B cell (primary cell): ENCODE measurements around the gene ASB8. TPM values are rescaled to one million over a fixed set of nuclear protein-coding genes. Genes with fewer than 3 reads are reported as not detected.

Experiments
- ATAC-seq: fragments of 200-7000 bp; cut with Tn5 transposase; one replicate; pipeline ENCODE4 v1.10.0; 2021; ENCODE audit warnings: low read depth, mild to moderate bottlenecking, moderate number of reproducible peaks, moderate library complexity
- CTCF ChIA-PET: fragments of 350-600 bp; sonication (Branson Sonifier 250); formaldehyde crosslinking; loops from one replicate; lab custom pipeline; 2021; ENCODE audit warnings: antibody characterized with exemption, inconsistent platforms; lab: Charles Lee
- POLR2A ChIA-PET: fragments of 350-600 bp; sonication (Branson Sonifier 250); formaldehyde crosslinking; loops from one replicate; lab custom pipeline; 2021; ENCODE audit warnings: antibody characterized with exemption; lab: Charles Lee
- DNase-seq: peaks from one replicate; pipeline ENCODE4 v3.0.0; 2013
- H2AFZ ChIP-seq: 2 replicates; pipeline ENCODE4 v1.6.1; 2012; ENCODE audit warnings: mild to moderate bottlenecking, low read depth, low read length; ENCODE audit not compliant: insufficient read depth, poor library complexity, severe bottlenecking
- H3K27ac ChIP-seq, 2 donors: 1 replicate in 1 of 2; 2 replicates in 1 of 2; pipeline ENCODE4 v1.5.1; 2012 to 2013; ENCODE audit warnings: low read length in 2 of 2, mild to moderate bottlenecking in 2 of 2, moderate library complexity in 1 of 2
- H3K27me3 ChIP-seq, 4 experiments: fragments of 200-600 bp in 1 of 4; sonication (generic) in 1 of 4; replicated peaks in 1 of 4; 1 replicate in 2 of 4; 2 replicates in 2 of 4; pipeline versions ENCODE4 v1.6.1 to v1.7.0; 2013 to 2016; ENCODE audit warnings: low read length in 3 of 4, mild to moderate bottlenecking in 2 of 4, mixed read lengths in 1 of 4, moderate library complexity in 1 of 4; ENCODE audit not compliant: insufficient read depth in 4 of 4, control insufficient read depth in 3 of 4; ENCODE audit errors: control extremely low read depth in 1 of 4
- H3K36me3 ChIP-seq, 2 experiments: replicated peaks in 1 of 2; 1 replicate in 1 of 2; 2 replicates in 1 of 2; pipeline versions ENCODE4 v1.6.1 to v1.7.1; 2013; ENCODE audit warnings: low read length in 1 of 2; ENCODE audit not compliant: insufficient read depth in 2 of 2, control insufficient read depth in 1 of 2; ENCODE audit errors: control extremely low read depth in 1 of 2, extremely low read depth in 1 of 2
- H3K4me1 ChIP-seq, 2 donors: fragments of 200-600 bp in 1 of 2; sonication (generic) in 1 of 2; 1 replicate in 1 of 2; 2 replicates in 1 of 2; pipeline versions ENCODE4 v1.5.1 to v1.6.1; 2013 to 2017; ENCODE audit warnings: low read length in 2 of 2; ENCODE audit not compliant: control insufficient read depth in 2 of 2, insufficient read depth in 2 of 2
- H3K4me2 ChIP-seq: replicated peaks from 2 replicates; pipeline ENCODE3; 2012; ENCODE audit warnings: mild to moderate bottlenecking, low read depth, low read length; ENCODE audit not compliant: poor library complexity, severe bottlenecking
- H3K4me3 ChIP-seq, 5 experiments: fragments of 200-600 bp in 1 of 5; sonication (generic) in 1 of 5; 1 replicate in 3 of 5; 2 replicates in 2 of 5; pipeline versions ENCODE4 v1.5.1 to v1.7.0; 2011 to 2016; ENCODE audit warnings: low read length in 4 of 5, mild to moderate bottlenecking in 4 of 5, low read depth in 2 of 5, control low read depth in 1 of 5, moderate library complexity in 1 of 5; ENCODE audit not compliant: insufficient read depth in 1 of 5; ENCODE audit errors: control extremely low read depth in 1 of 5, extremely low read depth in 1 of 5
- H3K79me2 ChIP-seq: fragments of 200-600 bp; sonication (generic); one replicate; pipeline ENCODE4 v1.6.0; 2016; ENCODE audit warnings: low read length; ENCODE audit not compliant: control insufficient read depth, insufficient read depth
- H3K9ac ChIP-seq: fragments of 200-600 bp; sonication (generic); 2 replicates; pipeline ENCODE4 v1.6.1; 2017; ENCODE audit warnings: mild to moderate bottlenecking, low read length, moderate library complexity
- H3K9me3 ChIP-seq, 3 donors: one replicate each; pipeline versions ENCODE4 v1.6.1 to v1.7.1; 2013; ENCODE audit warnings: low read length in 2 of 3; ENCODE audit not compliant: control insufficient read depth in 2 of 3, insufficient read depth in 1 of 3; ENCODE audit errors: control extremely low read depth in 1 of 3
- H4K20me1 ChIP-seq: 2 replicates; pipeline ENCODE4 v1.6.0; 2012; ENCODE audit warnings: mild to moderate bottlenecking, low read length; ENCODE audit not compliant: insufficient read depth, control insufficient read depth, poor library complexity, severe bottlenecking
- H3K27ac Mint-ChIP-seq: one replicate; pipeline ENCODE4 v1.8.0; 2021; ENCODE audit warnings: mixed read lengths
- H3K27me3 Mint-ChIP-seq: one replicate; pipeline ENCODE4 v1.8.0; 2021; ENCODE audit warnings: mixed read lengths
- H3K4me1 Mint-ChIP-seq: one replicate; pipeline ENCODE4 v1.8.0; 2021; ENCODE audit warnings: mixed read lengths
- H3K4me3 Mint-ChIP-seq: one replicate; pipeline ENCODE4 v1.8.0; 2021; ENCODE audit warnings: mixed read lengths
- H3K9me3 Mint-ChIP-seq: one replicate; pipeline ENCODE4 v1.8.0; 2022; ENCODE audit warnings: mixed read lengths; ENCODE audit not compliant: insufficient read depth
- CTCF ChIP-seq: fragments of 200-600 bp; IDR thresholded peaks from one replicate; pipeline ENCODE4 v1.8.0; 2022; ENCODE audit warnings: antibody characterized with exemption, mild to moderate bottlenecking
- EZH2 ChIP-seq: IDR thresholded peaks from 2 replicates; pipeline ENCODE4 v1.6.1; 2012; ENCODE audit warnings: borderline replicate concordance, low read depth, mild to moderate bottlenecking, moderate library complexity, low read length; ENCODE audit not compliant: insufficient read depth, poor library complexity, severe bottlenecking
- whole genome bisulfite sequencing: methylation state at CpG from one replicate; pipeline ENCODE4 v1.1.5; 2013; ENCODE audit warnings: missing lambda C conversion rate; ENCODE audit not compliant: insufficient coverage; 5-methylcytosine and 5-hydroxymethylcytosine counted together
- intact Hi-C: fragments of 100-400 bp; cut with micrococcal nuclease; formaldehyde crosslinking; loops from one replicate; pipeline ENCODE4 v1.10.0; 2022
- polyA plus RNA-seq: library from polyadenylated mRNA; depleted of rRNA; stranded (reverse); fragments of >200 nt; gene quantifications from 2 replicates; pipeline ENCODE4 v1.2.3, GENCODE V29; 2012
- total RNA-seq, 2 donors: library from RNA; stranded (reverse); fragments of 120-200 nt in 1 of 2; gene quantifications; 1 replicate in 1 of 2; 2 replicates in 1 of 2; pipeline versions ENCODE4 v1.2.3 to v1.2.4, GENCODE V29; 2013 to 2022

The ASB8 gene
- total and polyA plus RNA-seq, 2 donors (not counting 1 experiment from before 2014, with no cell fraction given), result 22.7 to 54.8 TPM

GRCh38 chr12:48143898-48144297, 13.4 kb downstream of the ASB8 start:
- Mint-ChIP-seq H3K4me3 (no peak overlapping the region), H3K27ac (no peak overlapping the region), H3K9me3 (no peaks in the 10 kb centered on the region), H3K4me1 (no peaks in the 10 kb centered on the region), H3K27me3 (no peaks in the 10 kb centered on the region)
- Histone ChIP-seq H2AFZ (no peak overlapping the region), H3K79me2 (no peaks in the 10 kb centered on the region), H3K4me1 (no peaks in the 10 kb centered on the region), H3K27me3 (no peaks in the 10 kb centered on the region), H3K4me2 (no peak overlapping the region), H3K4me3 (no peak overlapping the region), H3K27ac (no peak overlapping the region), H4K20me1 (no peaks in the 10 kb centered on the region), H3K9me3 (no peaks in the 10 kb centered on the region), H3K36me3 (peaks cover 0 to 77% of the 10 kb centered on the region in 2 experiments), H3K9ac (no peak overlapping the region)
- ATAC-seq (no peak), DNase-seq (no peak)
- intact Hi-C loops, result no loop called here
- ChIA-PET POLR2A (no interaction called here), CTCF (no interaction called here)
- WGBS, result 100% methylated on average over 1 of the region's 2 CpGs
- TF ChIP-seq CTCF, result no peak
- TF ChIP-seq EZH2, result no peak

GRCh38 chr12:48142818-48143674, 14.3 kb downstream of the ASB8 start:
- no peaks in the 10 kb centered on the region for H3K9me3 Mint-ChIP-seq

More at GRCh38 chr12:48142818-48143674, 14.3 kb downstream of the ASB8 start:
- CTCF ChIA-PET, result interaction anchor here (1.1 kb wide), 1 partner anchor 9 kb away, joined by 3 read pairs; no protein-coding TSS in a partner anchor
- H3K27ac Mint-ChIP-seq, result no peak overlapping the region
- intact Hi-C loops, result no loop called here
- Histone ChIP-seq H3K4me2 (no peak overlapping the region), H3K27me3 (no peaks in the 10 kb centered on the region), H3K36me3 (peaks cover 0 to 70% of the 10 kb centered on the region in 2 experiments), H3K27ac (no peak overlapping the region), H3K79me2 (no peaks in the 10 kb centered on the region), H3K4me3 (no peak overlapping the region), H4K20me1 (no peaks in the 10 kb centered on the region), H3K9ac (no peak overlapping the region), H3K9me3 (no peaks in the 10 kb centered on the region), H3K4me1 (no peaks in the 10 kb centered on the region), H2AFZ (no peak overlapping the region)
- no peak for DNase-seq
- ATAC-seq, result no peak
- H3K27me3 Mint-ChIP-seq, result no peaks in the 10 kb centered on the region
- H3K4me1 Mint-ChIP-seq, result no peaks in the 10 kb centered on the region
- H3K4me3 Mint-ChIP-seq, result no peak overlapping the region
- POLR2A ChIA-PET, result interaction anchor here (0.7 kb wide), 1 partner anchor 38 kb away, joined by 3 read pairs; no protein-coding TSS in a partner anchor
- 97% methylated on average over 6 of the region's 7 CpGs for WGBS
- TF ChIP-seq CTCF (no peak), EZH2 (no peak)
